ENCODE measurements around the gene ELAPOR1. TPM values are rescaled to one million over a fixed set of nuclear protein-coding genes. Genes with fewer than 3 reads are reported as not detected.

ELAPOR1 gene
- total RNA-seq, 2 donors from 2014 or later, result 0.38 to 0.56 TPM

GRCh38 chr1:109163551-109163950 is 49.6 kb downstream of the ELAPOR1 start:
- intact Hi-C loops (cut with DNase I), result no loop called here
- DNase-seq (ENCODE audit: low spot score), result no peak

Other genes with a start within 250 kb of the ELAPOR1 start
- 10 to 100 TPM; 16.8 to 24.9 TPM for gene GPSM2, start 237.1 kb upstream of the ELAPOR1 start, total RNA-seq
- gene CLCC1, start 150.6 kb upstream of the ELAPOR1 start, total RNA-seq, result 10 to 100 TPM; 23.4 to 31.5 TPM
- 10 to 100 TPM; 18.6 to 21.2 TPM for gene WDR47, start 72.0 kb upstream of the ELAPOR1 start, total RNA-seq
- 10 to 100 TPM; 63.3 to 99.1 TPM for gene TAF13, start 38.1 kb upstream of the ELAPOR1 start, total RNA-seq
- gene TMEM167B, start 23.4 kb upstream of the ELAPOR1 start, total RNA-seq, result 10 to 100 TPM; 33.6 to 33.9 TPM
- 100 to 1,000 TPM; 131 to 132 TPM for gene SARS1, start 99.8 kb downstream of the ELAPOR1 start, total RNA-seq
- gene CELSR2, start 135.4 kb downstream of the ELAPOR1 start, total RNA-seq, result 1 to 10 TPM; 2.8 to 3.3 TPM
- 1 to 10 TPM; 1.7 to 2.2 TPM for gene PSRC1, start 169.0 kb downstream of the ELAPOR1 start, total RNA-seq
- under 1 TPM in 1 of 2 donors, not detected in 1; 0.29 TPM for gene MYBPHL, start 192.9 kb downstream of the ELAPOR1 start, total RNA-seq

Data from posterior vena cava (tissue), 2 donors.